ENCODE data around the gene TIMM44.

TIMM44 gene

GRCh38 chr19:7914099-7914498, 29.4 kb downstream of the TIMM44 start:
- no peak for DNase-seq (ENCODE audit: low read depth)

GRCh38 chr19:7913652-7914051, 29.8 kb downstream of the TIMM44 start:
- no peak for DNase-seq (ENCODE audit: low read depth)

GRCh38 chr19:7912697-7913564, 30.5 kb downstream of the TIMM44 start:
- DNase-seq (ENCODE audit: low read depth): no peak

GRCh38 chr19:7912144-7912696, 31.2 kb downstream of the TIMM44 start:
- no peak for DNase-seq (ENCODE audit: low read depth)

DNA sequence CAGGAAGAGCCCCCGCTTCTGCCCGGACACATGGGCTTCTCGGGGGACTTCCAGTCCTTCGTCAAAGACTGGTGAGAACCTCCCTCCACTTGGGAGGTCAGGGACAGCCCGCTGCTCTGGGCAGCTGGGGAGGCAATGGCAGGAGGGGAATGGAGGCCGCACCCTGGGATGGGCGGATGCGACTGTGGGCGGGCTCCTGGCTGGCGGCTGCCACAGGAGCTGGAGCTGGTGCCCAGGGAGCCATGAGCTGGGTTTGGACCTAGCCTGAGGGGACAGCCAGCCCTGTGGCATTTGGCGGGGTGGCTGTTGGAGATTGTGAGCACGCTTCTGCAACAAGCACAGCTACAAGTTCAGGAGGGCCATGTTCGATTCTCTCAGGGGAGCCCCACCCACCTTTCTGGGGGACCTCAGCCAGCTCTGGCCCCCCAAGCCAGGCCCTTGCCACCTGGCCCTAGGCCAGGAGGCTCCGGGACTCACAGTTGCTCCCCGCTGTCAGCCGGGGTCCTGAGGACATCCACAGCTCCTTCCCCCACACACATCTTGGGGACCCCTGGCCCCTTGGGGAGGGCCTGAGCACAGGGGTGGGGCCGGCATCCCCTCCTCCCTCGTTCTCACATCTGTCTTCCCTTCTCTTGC, 31.8 kb downstream of the TIMM44 start:
- no peak for DNase-seq (ENCODE audit: low read depth)

DNA sequence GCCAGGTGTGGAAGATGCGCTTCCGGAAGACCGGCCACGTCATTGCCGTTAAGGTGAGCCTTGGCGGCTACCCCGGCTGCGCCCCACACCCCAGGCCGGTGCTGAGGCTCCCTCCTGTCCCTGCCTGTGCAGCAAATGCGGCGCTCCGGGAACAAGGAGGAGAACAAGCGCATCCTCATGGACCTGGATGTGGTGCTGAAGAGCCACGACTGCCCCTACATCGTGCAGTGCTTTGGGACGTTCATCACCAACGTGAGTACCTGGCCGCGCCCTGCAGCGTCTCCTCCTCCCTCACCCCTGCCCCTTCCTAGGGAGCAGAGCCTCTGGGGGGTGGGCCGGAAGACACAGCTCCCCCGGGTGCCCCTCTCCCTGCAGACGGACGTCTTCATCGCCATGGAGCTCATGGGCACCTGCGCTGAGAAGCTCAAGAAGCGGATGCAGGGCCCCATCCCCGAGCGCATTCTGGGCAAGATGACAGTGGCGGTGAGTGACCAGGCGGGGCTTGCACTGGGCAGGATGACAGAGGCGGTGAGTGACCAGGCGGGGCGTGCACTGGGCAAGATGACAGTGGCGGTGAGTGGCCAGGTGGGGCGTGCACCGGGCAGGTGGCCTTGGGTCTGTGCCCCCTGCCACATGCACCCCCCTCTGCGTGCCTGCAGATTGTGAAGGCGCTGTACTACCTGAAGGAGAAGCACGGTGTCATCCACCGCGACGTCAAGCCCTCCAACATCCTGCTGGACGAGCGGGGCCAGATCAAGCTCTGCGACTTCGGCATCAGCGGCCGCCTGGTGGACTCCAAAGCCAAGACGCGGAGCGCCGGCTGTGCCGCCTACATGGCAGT, 32.9 kb downstream of the TIMM44 start:
- DNase-seq (ENCODE audit: low read depth): no peak

DNA sequence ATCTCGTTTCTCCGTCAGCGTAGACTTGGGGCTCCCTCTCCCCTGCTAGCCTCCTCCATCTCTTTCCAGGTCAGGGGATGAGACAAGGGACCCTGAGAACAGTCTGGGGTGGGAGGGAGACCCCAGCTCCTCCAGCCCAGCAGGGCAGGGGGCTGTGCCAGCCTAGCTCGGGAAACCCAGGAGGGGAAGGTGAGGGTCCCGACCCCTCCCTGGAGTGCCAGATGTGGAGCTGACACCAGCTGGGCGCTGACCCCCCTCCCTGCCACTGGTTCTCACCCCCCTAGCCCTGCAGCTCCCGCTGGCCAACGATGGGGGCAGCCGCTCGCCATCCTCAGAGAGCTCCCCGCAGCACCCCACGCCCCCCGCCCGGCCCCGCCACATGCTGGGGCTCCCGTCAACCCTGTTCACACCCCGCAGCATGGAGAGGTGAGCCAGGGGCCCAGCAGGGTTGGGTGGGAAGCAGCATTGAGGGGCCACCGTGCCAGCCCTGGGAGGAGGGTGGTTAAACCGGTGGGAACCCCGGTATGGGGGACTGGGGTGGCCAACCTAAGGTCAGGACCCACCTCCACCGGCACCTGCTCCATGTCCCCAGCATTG, 33.9 kb downstream of the TIMM44 start:
- no peak for DNase-seq (ENCODE audit: low read depth)

- no peak for DNase-seq (ENCODE audit: low read depth)
Measured at GRCh38 chr19:7908742-7909461, 34.6 kb downstream of the TIMM44 start.

- DNase-seq (ENCODE audit: low read depth): no peak
Measured at GRCh38 chr19:7908078-7908699, 35.3 kb downstream of the TIMM44 start.

- DNase-seq (ENCODE audit: low read depth): no peak
Measured at GRCh38 chr19:7907544-7907943, 35.9 kb downstream of the TIMM44 start.

DNA sequence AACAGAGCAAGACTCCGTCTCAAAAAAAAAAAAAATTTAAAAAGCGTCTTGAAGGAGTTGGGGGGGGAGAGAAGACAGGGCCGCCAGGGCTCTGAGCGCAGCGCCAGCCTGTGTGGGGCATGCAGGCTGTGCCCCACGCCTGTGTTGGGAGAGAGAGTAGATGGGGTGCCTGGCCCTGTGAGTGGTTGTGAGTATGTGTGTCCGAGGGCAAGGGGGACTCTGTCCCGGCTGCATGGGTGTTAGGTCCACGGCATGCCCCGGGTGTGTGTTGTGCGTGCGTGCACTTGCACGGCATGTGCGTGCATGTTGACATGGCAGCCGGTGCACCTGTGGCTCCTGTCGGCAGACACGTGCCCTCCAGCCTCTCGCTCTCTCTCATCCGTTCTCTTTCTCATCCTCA, 36.3 kb downstream of the TIMM44 start:
- DNase-seq (ENCODE audit: low read depth): no peak

DNA sequence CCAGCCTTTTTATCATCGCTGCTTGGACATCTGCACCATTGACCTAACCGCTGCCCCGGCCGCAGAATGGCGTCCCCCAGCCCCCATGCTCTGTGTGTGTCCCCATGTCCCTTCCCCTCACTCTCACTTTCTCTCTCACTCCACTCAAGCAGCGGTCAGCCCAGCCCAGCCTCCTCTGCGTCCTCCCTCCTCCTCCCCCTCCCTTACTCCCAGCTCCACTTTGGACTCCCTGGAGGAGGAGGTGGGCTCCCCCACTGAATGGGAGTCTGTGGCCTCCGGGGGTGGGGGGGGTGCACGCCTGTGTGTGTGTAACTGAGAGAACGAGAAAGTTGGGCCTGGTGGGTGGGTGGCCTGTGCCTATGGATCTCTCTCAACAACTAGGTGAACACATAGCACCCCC, 37.6 kb downstream of the TIMM44 start:
- DNase-seq (ENCODE audit: low read depth): no peak

GRCh38 chr19:7905268-7905667, 38.2 kb downstream of the TIMM44 start:
- no peak for DNase-seq (ENCODE audit: low read depth)

- DNase-seq (ENCODE audit: low read depth): no peak
Measured at GRCh38 chr19:7904074-7905020, 39.1 kb downstream of the TIMM44 start.

DNA sequence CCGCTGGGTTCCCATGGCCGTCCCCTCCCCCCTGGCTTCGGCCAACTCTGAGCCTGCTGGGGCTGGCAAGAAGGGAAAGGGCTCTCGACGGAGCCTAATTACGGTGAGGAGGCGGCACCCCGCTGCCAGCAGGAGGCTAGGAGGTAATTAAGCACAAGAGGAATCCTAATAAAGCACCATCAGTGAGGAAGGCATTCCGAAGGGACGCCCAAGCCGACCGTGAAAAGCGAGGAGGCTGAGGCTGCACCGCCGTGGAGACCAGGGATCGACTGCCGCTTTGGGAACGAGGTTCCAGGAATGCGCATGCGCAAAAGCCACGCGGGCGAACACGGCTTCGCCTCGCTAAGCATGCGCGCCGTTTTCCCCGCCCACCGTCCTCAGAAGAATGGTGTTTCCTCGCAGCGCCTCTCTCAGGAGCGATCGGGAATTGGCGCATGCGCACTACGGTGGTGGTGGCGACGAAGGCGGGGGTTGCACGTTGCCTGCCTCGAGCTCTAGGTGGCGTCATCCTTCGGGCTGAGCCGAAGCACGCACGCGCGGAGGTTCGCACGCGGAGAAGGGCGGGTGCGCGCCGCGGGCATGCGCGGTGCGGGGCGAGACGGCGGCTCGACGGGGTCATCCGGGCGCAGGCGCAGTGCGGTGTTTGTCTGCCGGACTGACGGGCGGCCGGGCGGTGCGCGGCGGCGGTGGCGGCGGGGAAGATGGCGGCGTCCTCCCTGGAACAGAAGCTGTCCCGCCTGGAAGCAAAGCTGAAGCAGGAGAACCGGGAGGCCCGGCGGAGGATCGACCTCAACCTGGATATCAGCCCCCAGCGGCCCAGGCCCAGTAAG, 40.0 kb downstream of the TIMM44 start, which contains the start of gene MAP2K7:
Gene MAP2K7 (plus strand): TSS at position 634 of the 830 bp plus-strand sequence. CDS start 68 bp downstream, at position 702.
- peak; percentile 96 for DNase-seq (ENCODE audit: low read depth)

- DNase-seq (ENCODE audit: low read depth): no peak
Measured at GRCh38 chr19:7902796-7903243, 40.6 kb downstream of the TIMM44 start.

GRCh38 chr19:7901337-7901736, 42.1 kb downstream of the TIMM44 start:
- no peak for DNase-seq (ENCODE audit: low read depth)

DNA sequence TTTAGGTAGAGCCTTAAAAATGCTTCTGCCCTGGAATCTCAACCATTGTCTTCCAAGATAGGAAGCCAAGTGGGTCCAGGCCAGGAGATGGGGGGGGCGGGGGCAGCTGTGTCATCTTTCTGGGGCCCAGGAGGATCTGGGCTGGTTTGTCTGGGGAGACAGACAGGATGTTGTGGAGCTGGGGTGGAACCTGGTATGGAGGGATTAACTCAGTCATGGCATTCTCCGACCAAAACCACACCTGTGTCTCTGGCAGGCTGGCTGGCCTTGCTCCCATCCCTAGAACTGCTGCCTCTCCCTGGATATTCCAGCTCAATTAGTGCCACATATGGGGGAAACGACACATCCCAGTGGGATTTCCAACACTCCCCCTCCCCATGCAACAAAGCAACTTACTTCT, 42.5 kb downstream of the TIMM44 start:
- DNase-seq (ENCODE audit: low read depth): no peak
